ENCODE measurements around the gene ICAM1. TPM values are rescaled to one million over a fixed set of nuclear protein-coding genes. Genes with fewer than 3 reads are reported as not detected.
"Not testable (repeated sequence)": the region's sequence is repeated elsewhere in the genome, so short reads cannot be mapped to it uniquely, and the experiment has no call there.

Gene ICAM1
- total RNA-seq, 1 donor from 2014 or later = 9.6 TPM

DNA sequence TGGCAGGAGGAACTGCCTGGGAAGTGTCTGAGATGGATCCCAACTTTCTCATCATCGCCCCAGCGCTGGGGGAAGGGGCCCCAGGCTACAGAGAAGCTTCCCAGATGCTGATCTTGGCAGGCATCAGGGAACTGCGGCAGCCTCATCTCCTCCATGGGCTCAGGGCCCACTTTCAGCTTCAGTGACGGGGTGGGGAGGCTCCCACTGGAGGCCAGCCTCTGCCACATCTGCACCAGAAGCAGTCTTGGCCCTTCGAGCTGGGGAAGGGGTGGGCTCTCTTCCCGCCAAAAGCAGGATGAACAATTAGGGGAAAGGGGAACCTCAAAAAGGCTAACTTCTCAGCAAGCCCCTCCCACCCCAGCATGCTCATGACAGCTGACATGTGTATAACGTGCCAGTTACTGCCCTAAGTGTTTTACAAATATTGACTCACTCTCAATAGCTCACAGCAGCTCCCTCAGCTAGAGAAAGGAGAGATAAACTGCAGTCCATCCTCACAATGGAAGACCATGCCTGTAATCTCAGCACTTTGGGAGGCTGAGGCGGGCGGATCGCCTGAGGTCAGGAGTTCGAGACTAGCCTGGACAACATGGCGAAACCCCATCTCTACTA, 32.6 kb upstream of the ICAM1 start:
- peaks cover 9% of the 10 kb centered on the region for H3K4me1 Mint-ChIP-seq
- DNase-seq (ENCODE audit: low spot score in 2 of 2, unreplicated experiment in 2 of 2) = no peak
- H3K9me3 Mint-ChIP-seq = no peaks in the 10 kb centered on the region
- H3K27ac Mint-ChIP-seq = peak overlapping the region; percentile 90
- no peak overlapping the region for H3K4me3 Mint-ChIP-seq
- no peaks in the 10 kb centered on the region for H3K36me3 Mint-ChIP-seq
- TF ChIP-seq CTCF (IDR thresholded peaks at IDR 0.05; ENCODE audit: unreplicated experiment) = no peak
- no peaks in the 10 kb centered on the region for H3K27me3 Mint-ChIP-seq (ENCODE audit: low read depth)

- H3K4me3 Mint-ChIP-seq; H3K4me1 Mint-ChIP-seq; H3K36me3 Mint-ChIP-seq; H3K9me3 Mint-ChIP-seq; H3K27ac Mint-ChIP-seq; DNase-seq (ENCODE audit: low spot score in 2 of 2, unreplicated experiment in 2 of 2); H3K27me3 Mint-ChIP-seq (ENCODE audit: low read depth): not testable (repeated sequence)
These were observed 29.0 kb upstream of the ICAM1 start for GRCh38 chr19:10241826-10242449.

DNA sequence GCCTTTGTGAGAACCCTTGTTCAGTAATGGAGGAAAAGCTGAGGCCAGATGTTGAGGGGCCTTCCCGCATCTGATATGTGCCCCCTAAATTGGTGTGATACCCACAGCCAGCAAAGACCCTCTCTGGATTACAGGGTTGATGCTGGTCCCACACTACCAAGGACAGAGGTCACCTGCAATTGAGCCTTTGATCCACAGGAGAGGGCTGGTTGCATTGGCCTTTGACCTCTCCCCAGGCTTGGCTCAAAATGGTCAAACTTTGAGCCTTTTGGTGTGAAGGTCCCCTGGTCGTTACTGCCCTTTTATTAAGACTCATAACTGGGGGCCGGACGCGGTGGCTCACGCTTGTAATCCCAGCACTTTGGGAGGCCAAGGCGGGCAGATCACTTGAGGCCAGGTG, 27.3 kb upstream of the ICAM1 start:
- Mint-ChIP-seq H3K27ac (no peak overlapping the region), H3K4me3 (no peak overlapping the region), H3K27me3 (ENCODE audit: low read depth) (no peaks in the 10 kb centered on the region), H3K4me1 (no peaks in the 10 kb centered on the region), H3K9me3 (no peaks in the 10 kb centered on the region), H3K36me3 (no peaks in the 10 kb centered on the region)
- no peak for DNase-seq (ENCODE audit: low spot score in 2 of 2, unreplicated experiment in 2 of 2)
- TF ChIP-seq CTCF (IDR thresholded peaks at IDR 0.05; ENCODE audit: unreplicated experiment) = no peak

DNA sequence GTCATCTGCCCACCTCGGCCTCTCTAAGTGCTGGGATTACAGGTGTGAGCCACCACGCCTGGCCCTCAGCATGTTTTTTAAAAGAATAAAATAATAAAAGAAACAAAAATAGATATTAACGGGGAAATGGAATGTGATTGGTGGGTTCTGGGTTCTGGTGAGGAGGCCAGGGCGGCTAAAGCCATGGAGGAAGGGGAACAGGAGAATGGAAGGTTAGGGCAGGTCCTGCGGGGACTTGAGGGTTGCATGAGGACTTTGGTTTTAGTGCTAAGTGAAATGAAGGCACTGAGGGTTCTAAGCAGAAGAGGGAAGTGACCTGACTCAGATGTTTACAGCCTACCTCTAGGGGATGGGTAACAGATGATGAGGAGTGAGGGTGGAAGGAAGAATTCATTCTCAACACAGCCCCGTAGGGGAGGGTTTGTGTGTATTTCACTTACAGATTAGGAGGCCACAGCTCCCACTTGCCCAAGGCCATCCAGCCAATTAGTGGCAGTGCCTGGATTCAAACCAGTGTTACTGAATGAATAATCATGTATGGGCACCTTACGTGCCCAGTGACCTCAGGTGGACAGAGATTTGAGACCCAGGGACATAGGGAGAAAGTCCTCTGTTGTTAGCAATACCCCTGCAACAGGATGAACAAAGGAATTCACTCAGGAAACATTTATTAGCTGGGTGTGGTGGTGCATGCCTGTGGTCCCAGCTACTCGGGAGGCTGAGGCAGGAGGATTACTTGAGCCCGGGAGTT, 25.6 kb upstream of the ICAM1 start:
- Mint-ChIP-seq H3K4me1 (no peaks in the 10 kb centered on the region), H3K27me3 (ENCODE audit: low read depth) (no peaks in the 10 kb centered on the region), H3K9me3 (no peaks in the 10 kb centered on the region), H3K4me3 (no peak overlapping the region), H3K27ac (no peak overlapping the region), H3K36me3 (no peaks in the 10 kb centered on the region)
- DNase-seq (ENCODE audit: low spot score in 2 of 2, unreplicated experiment in 2 of 2) = no peak
- no peak for TF ChIP-seq CTCF (IDR thresholded peaks at IDR 0.05; ENCODE audit: unreplicated experiment)

- H3K27me3 Mint-ChIP-seq (ENCODE audit: low read depth) = no peaks in the 10 kb centered on the region
- no peak overlapping the region for H3K27ac Mint-ChIP-seq
- H3K4me1 Mint-ChIP-seq = peaks cover under 1% of the 10 kb centered on the region
- no peaks in the 10 kb centered on the region for H3K36me3 Mint-ChIP-seq
- H3K4me3 Mint-ChIP-seq = no peak overlapping the region
- no peaks in the 10 kb centered on the region for H3K9me3 Mint-ChIP-seq
- TF ChIP-seq CTCF (IDR thresholded peaks at IDR 0.05; ENCODE audit: unreplicated experiment) = no peak
- DNase-seq (ENCODE audit: low spot score in 2 of 2, unreplicated experiment in 2 of 2) = no peak
These were observed 24.4 kb upstream of the ICAM1 start for GRCh38 chr19:10246511-10246910.
